Measurements from ENCODE around the gene HOXB1.
"Not testable (repeated sequence)": the region's sequence is repeated elsewhere in the genome, so short reads cannot be mapped to it uniquely, and the experiment has no call there.

The HOXB1 gene

GRCh38 chr17:48515925-48516900, 14.6 kb downstream of the HOXB1 start:
- no peak for DNase-seq

GRCh38 chr17:48514477-48514876, 16.3 kb downstream of the HOXB1 start:
- DNase-seq = no peak

GRCh38 chr17:48513666-48514455, 16.9 kb downstream of the HOXB1 start:
- DNase-seq = no peak

- DNase-seq = no peak
Observed at GRCh38 chr17:48513097-48513496, 17.7 kb downstream of the HOXB1 start.

- DNase-seq = no peak
Observed at GRCh38 chr17:48510761-48511604, 19.8 kb downstream of the HOXB1 start.

GRCh38 chr17:48510381-48510760, 20.4 kb downstream of the HOXB1 start:
- no peak for DNase-seq

- not testable (repeated sequence) for DNase-seq
Observed at GRCh38 chr17:48509708-48510107, 21.1 kb downstream of the HOXB1 start.

GRCh38 chr17:48506246-48506645, 24.6 kb downstream of the HOXB1 start:
- no peak for DNase-seq

GRCh38 chr17:48505788-48506187, 25.0 kb downstream of the HOXB1 start:
- DNase-seq = no peak

- no peak for DNase-seq
Observed at GRCh38 chr17:48504953-48505352, 25.9 kb downstream of the HOXB1 start.

GRCh38 chr17:48503747-48504146, 27.1 kb downstream of the HOXB1 start:
- no peak for DNase-seq

GRCh38 chr17:48502901-48503300, 27.9 kb downstream of the HOXB1 start:
- no peak for DNase-seq

GRCh38 chr17:48502312-48502711, 28.5 kb downstream of the HOXB1 start:
- no peak for DNase-seq

- no peak for DNase-seq
Observed at GRCh38 chr17:48500435-48501426, 30.1 kb downstream of the HOXB1 start.

- DNase-seq = no peak
Observed at GRCh38 chr17:48499735-48500434, 30.9 kb downstream of the HOXB1 start.

- no peak for DNase-seq
Observed at GRCh38 chr17:48499248-48499647, 31.6 kb downstream of the HOXB1 start.

GRCh38 chr17:48498164-48498850, 32.5 kb downstream of the HOXB1 start:
- DNase-seq = no peak

- no peak for DNase-seq
Observed at GRCh38 chr17:48497103-48497502, 33.7 kb downstream of the HOXB1 start.

- no peak for DNase-seq
Observed at GRCh38 chr17:48494335-48494734, 36.5 kb downstream of the HOXB1 start.
